CD4-positive, alpha-beta memory T cell (primary cell): Measurements from ENCODE around the gene RBP7. TPM values are rescaled to one million over a fixed set of nuclear protein-coding genes. Genes with fewer than 3 reads are reported as not detected.
"Not testable (repeated sequence)": the region's sequence is repeated elsewhere in the genome, so short reads cannot be mapped to it uniquely, and the experiment has no call there.

Experiments used
- CTCF ChIA-PET: fragments of 350-600 bp; sonication (Branson Sonifier 250); formaldehyde crosslinking; loops from one replicate; lab custom pipeline; 2021; ENCODE audit warnings: inconsistent platforms; ENCODE audit not compliant: partially characterized antibody; lab: Charles Lee
- POLR2A ChIA-PET: fragments of 350-600 bp; sonication (Branson Sonifier 250); formaldehyde crosslinking; loops from one replicate; lab custom pipeline; 2021; ENCODE audit not compliant: partially characterized antibody; lab: Charles Lee
- DNase-seq, 5 donors: peaks; one replicate each; pipeline versions ENCODE4 v3.0.0 to v3.0.0-alpha.2; 2020 to 2022; ENCODE audit warnings: mixed read lengths in 1 of 5
- H3K27ac ChIP-seq: one replicate; pipeline ENCODE4 v1.7.0; 2013; ENCODE audit warnings: low read depth, low read length
- H3K27me3 ChIP-seq: 2 replicates; pipeline ENCODE4 v1.7.0; 2013; ENCODE audit warnings: mild to moderate bottlenecking, low read length, moderate library complexity; ENCODE audit not compliant: insufficient read depth
- H3K36me3 ChIP-seq: 2 replicates; pipeline ENCODE4 v1.7.0; 2013; ENCODE audit warnings: mild to moderate bottlenecking, low read length, moderate library complexity; ENCODE audit not compliant: insufficient read depth
- H3K4me1 ChIP-seq: 2 replicates; pipeline ENCODE4 v1.7.0; 2013; ENCODE audit warnings: mild to moderate bottlenecking, low read length, moderate library complexity; ENCODE audit not compliant: insufficient read depth
- H3K4me3 ChIP-seq, 2 donors: one replicate each; pipeline ENCODE4 v1.7.0; 2013; ENCODE audit warnings: low read length in 2 of 2, mild to moderate bottlenecking in 1 of 2
- H3K9me3 ChIP-seq, 2 donors: one replicate each; pipeline ENCODE4 v1.7.0; 2013; ENCODE audit warnings: low read length in 2 of 2, control low read depth in 1 of 2; ENCODE audit not compliant: control insufficient read depth in 1 of 2
- H3K27ac Mint-ChIP-seq, 7 donors: one replicate each; pipeline ENCODE4 v1.8.0; 2020 to 2021; ENCODE audit warnings: mixed read lengths in 7 of 7, mild to moderate bottlenecking in 6 of 7, inconsistent platforms in 3 of 7, moderate library complexity in 3 of 7
- H3K27me3 Mint-ChIP-seq, 2 donors: one replicate each; pipeline ENCODE4 v1.8.0; 2020 to 2021; ENCODE audit warnings: mixed read lengths in 2 of 2
- H3K36me3 Mint-ChIP-seq, 2 donors: one replicate each; pipeline ENCODE4 v1.8.0; 2020 to 2021; ENCODE audit warnings: mixed read lengths in 2 of 2, inconsistent platforms in 1 of 2, mild to moderate bottlenecking in 1 of 2
- H3K4me1 Mint-ChIP-seq, 4 donors: one replicate each; pipeline ENCODE4 v1.8.0; 2020 to 2021; ENCODE audit warnings: mixed read lengths in 4 of 4, mild to moderate bottlenecking in 1 of 4
- H3K4me3 Mint-ChIP-seq, 8 donors: one replicate each; pipeline ENCODE4 v1.8.0; 2020 to 2021; ENCODE audit warnings: mixed read lengths in 8 of 8, mild to moderate bottlenecking in 7 of 8, moderate library complexity in 6 of 8, inconsistent platforms in 3 of 8
- H3K9me3 Mint-ChIP-seq, 8 donors: one replicate each; pipeline ENCODE4 v1.8.0; 2020 to 2021; ENCODE audit warnings: mixed read lengths in 8 of 8, mild to moderate bottlenecking in 5 of 8, inconsistent platforms in 3 of 8, moderate library complexity in 1 of 8
- intact Hi-C: fragments of 100-400 bp; cut with micrococcal nuclease; formaldehyde crosslinking; loops from one replicate; pipeline ENCODE4 v1.15.1; 2023
- polyA plus RNA-seq, 2 donors: library from polyadenylated mRNA; unstranded; fragments of 300-500 nt; fragmentation: Illumina TruSeq; gene quantifications; one replicate each; pipeline ENCODE4 v1.2.3, GENCODE V29; 2021
- total RNA-seq, 2 experiments: library from RNA; stranded (reverse); gene quantifications; one replicate each; pipeline ENCODE4 v1.2.3, GENCODE V29; 2021

Gene RBP7
- total and polyA plus RNA-seq, 4 experiments from 2014 or later: not detected

GRCh38 chr1:10019561-10019960 lies 22.5 kb downstream of the RBP7 start:
- Mint-ChIP-seq H3K36me3 (no peaks in the 10 kb centered on the region), H3K27ac (no peak overlapping the region), H3K4me3 (no peak overlapping the region), H3K27me3 (peaks cover 0 to 3% of the 10 kb centered on the region in 2 donors), H3K4me1 (peaks cover 0 to 4% (median 0%) of the 10 kb centered on the region in 4 donors), H3K9me3 (no peaks in the 10 kb centered on the region)
- H3K4me3 ChIP-seq: no peak overlapping the region
- H3K4me1 ChIP-seq: no peaks in the 10 kb centered on the region
- ChIA-PET POLR2A (no interaction called here), CTCF (no interaction called here)
- no peak overlapping the region for H3K27ac ChIP-seq
- H3K36me3 ChIP-seq: no peaks in the 10 kb centered on the region
- H3K27me3 ChIP-seq: no peaks in the 10 kb centered on the region
- H3K9me3 ChIP-seq: no peaks in the 10 kb centered on the region
- intact Hi-C loops: no loop called here
- no peak for DNase-seq

GRCh38 chr1:10020086-10020485 lies 23.1 kb downstream of the RBP7 start:
- Histone ChIP-seq H3K36me3 (no peaks in the 10 kb centered on the region), H3K4me1 (no peaks in the 10 kb centered on the region), H3K9me3 (no peaks in the 10 kb centered on the region), H3K4me3 (no peak overlapping the region), H3K27ac (no peak overlapping the region), H3K27me3 (no peaks in the 10 kb centered on the region)
- no peaks in the 10 kb centered on the region for H3K36me3 Mint-ChIP-seq
- peaks cover 0 to 3% of the 10 kb centered on the region in 2 donors for H3K27me3 Mint-ChIP-seq
- ChIA-PET POLR2A (no interaction called here), CTCF (no interaction called here)
- intact Hi-C loops: no loop called here
- H3K4me1 Mint-ChIP-seq: peaks cover 0 to 4% (median 0%) of the 10 kb centered on the region in 4 donors
- no peak overlapping the region for H3K4me3 Mint-ChIP-seq
- no peak overlapping the region for H3K27ac Mint-ChIP-seq
- H3K9me3 Mint-ChIP-seq: no peaks in the 10 kb centered on the region
- DNase-seq: no peak

GRCh38 chr1:10020678-10021077 lies 23.6 kb downstream of the RBP7 start:
- H3K9me3 Mint-ChIP-seq, H3K36me3 ChIP-seq, CTCF ChIA-PET, H3K4me3 ChIP-seq, H3K27me3 Mint-ChIP-seq, POLR2A ChIA-PET, intact Hi-C loops, H3K4me1 Mint-ChIP-seq, H3K36me3 Mint-ChIP-seq, H3K27ac Mint-ChIP-seq, H3K27ac ChIP-seq, H3K9me3 ChIP-seq, H3K27me3 ChIP-seq, DNase-seq, H3K4me1 ChIP-seq, H3K4me3 Mint-ChIP-seq: not testable (repeated sequence)

GRCh38 chr1:10021992-10022391 lies 25.0 kb downstream of the RBP7 start:
- H3K4me3 Mint-ChIP-seq, H3K4me1 ChIP-seq, H3K36me3 Mint-ChIP-seq, H3K27ac ChIP-seq, H3K9me3 ChIP-seq, H3K27me3 ChIP-seq, H3K4me1 Mint-ChIP-seq, H3K36me3 ChIP-seq, POLR2A ChIA-PET, intact Hi-C loops, H3K4me3 ChIP-seq, H3K9me3 Mint-ChIP-seq, H3K27me3 Mint-ChIP-seq, DNase-seq, CTCF ChIA-PET, H3K27ac Mint-ChIP-seq: not testable (repeated sequence)

- intact Hi-C loops: no loop called here
- Histone ChIP-seq H3K9me3 (no peaks in the 10 kb centered on the region), H3K4me1 (no peaks in the 10 kb centered on the region), H3K27me3 (no peaks in the 10 kb centered on the region), H3K4me3 (no peak overlapping the region), H3K36me3 (no peaks in the 10 kb centered on the region), H3K27ac (no peak overlapping the region)
- ChIA-PET POLR2A (no interaction called here), CTCF (no interaction called here)
- H3K9me3 Mint-ChIP-seq: no peaks in the 10 kb centered on the region
- no peak for DNase-seq
- H3K27me3 Mint-ChIP-seq: peaks cover 0 to 1% of the 10 kb centered on the region in 2 donors
- H3K27ac Mint-ChIP-seq: no peak overlapping the region
- H3K4me1 Mint-ChIP-seq: peaks cover 0 to 3% (median 0%) of the 10 kb centered on the region in 4 donors
- no peak overlapping the region for H3K4me3 Mint-ChIP-seq
- H3K36me3 Mint-ChIP-seq: no peaks in the 10 kb centered on the region
Observed at GRCh38 chr1:10022656-10023055, 25.6 kb downstream of the RBP7 start.

- ChIA-PET CTCF (no interaction called here), POLR2A (no interaction called here)
- no peak overlapping the region for H3K27ac ChIP-seq
- intact Hi-C loops: no loop called here
- Mint-ChIP-seq H3K27me3 (peaks cover 0 to 1% of the 10 kb centered on the region in 2 donors), H3K27ac (no peak overlapping the region), H3K4me3 (no peak overlapping the region), H3K4me1 (no peaks in the 10 kb centered on the region), H3K9me3 (no peaks in the 10 kb centered on the region), H3K36me3 (no peaks in the 10 kb centered on the region)
- H3K4me1 ChIP-seq: no peaks in the 10 kb centered on the region
- no peak overlapping the region for H3K4me3 ChIP-seq
- no peak for DNase-seq
- H3K36me3 ChIP-seq: no peaks in the 10 kb centered on the region
- no peaks in the 10 kb centered on the region for H3K9me3 ChIP-seq
- no peaks in the 10 kb centered on the region for H3K27me3 ChIP-seq
Observed at GRCh38 chr1:10025354-10025753, 28.3 kb downstream of the RBP7 start.

GRCh38 chr1:10027027-10027426 lies 30.0 kb downstream of the RBP7 start:
- Histone ChIP-seq H3K27me3 (no peaks in the 10 kb centered on the region), H3K9me3 (no peaks in the 10 kb centered on the region), H3K27ac (no peak overlapping the region), H3K36me3 (no peaks in the 10 kb centered on the region), H3K4me3 (no peak overlapping the region), H3K4me1 (no peaks in the 10 kb centered on the region)
- CTCF ChIA-PET: no interaction called here
- H3K4me1 Mint-ChIP-seq: peaks cover 0 to 2% (median under 1%) of the 10 kb centered on the region in 4 donors
- no peak overlapping the region for H3K4me3 Mint-ChIP-seq
- intact Hi-C loops: no loop called here
- no peak overlapping the region for H3K27ac Mint-ChIP-seq
- no peaks in the 10 kb centered on the region for H3K36me3 Mint-ChIP-seq
- POLR2A ChIA-PET: no interaction called here
- peaks cover 0 to 1% of the 10 kb centered on the region in 2 donors for H3K27me3 Mint-ChIP-seq
- H3K9me3 Mint-ChIP-seq: no peaks in the 10 kb centered on the region
- no peak for DNase-seq

GRCh38 chr1:10028956-10029500 lies 32.0 kb downstream of the RBP7 start:
- H3K4me1 ChIP-seq: peaks cover 14% of the 10 kb centered on the region
- H3K36me3 Mint-ChIP-seq, H3K4me3 ChIP-seq, H3K27me3 ChIP-seq, POLR2A ChIA-PET, H3K9me3 Mint-ChIP-seq, DNase-seq, H3K27me3 Mint-ChIP-seq, intact Hi-C loops, H3K9me3 ChIP-seq, H3K27ac ChIP-seq, H3K36me3 ChIP-seq, H3K27ac Mint-ChIP-seq, H3K4me3 Mint-ChIP-seq, CTCF ChIA-PET: not testable (repeated sequence)
- H3K4me1 Mint-ChIP-seq: peaks cover 9 to 18% (median 14%) of the 10 kb centered on the region in 4 donors
